Gastroesophageal sphincter (tissue), 4 donors: Measurements from ENCODE around the gene UNG. TPM values are rescaled to one million over a fixed set of nuclear protein-coding genes. Genes with fewer than 3 reads are reported as not detected.

Source experiments
- ATAC-seq: fragments of 150-250 bp; one replicate; pipeline ENCODE4 v1.9.1; 2016; ENCODE audit warnings: mild to moderate bottlenecking, moderate library complexity
- H3K27ac ChIP-seq, 4 donors: fragments of 200-600 bp; sonication (generic) in 3 of 4; 1 replicate in 3 of 4; 2 replicates in 1 of 4; pipeline ENCODE4 v1.5.1; 2016 to 2019
- H3K27me3 ChIP-seq: fragments of 200-600 bp; sonication (generic); one replicate; pipeline ENCODE4 v1.5.1; 2019
- H3K36me3 ChIP-seq, 2 donors: fragments of 200-600 bp; sonication (generic); one replicate each; pipeline ENCODE4 v1.5.1; 2019; ENCODE audit warnings: control low read depth in 1 of 2
- H3K4me1 ChIP-seq, 3 donors: fragments of 200-600 bp; sonication (generic); 1 replicate in 2 of 3; 2 replicates in 1 of 3; pipeline ENCODE4 v1.5.1; 2016 to 2019; ENCODE audit warnings: control low read depth in 2 of 3
- H3K4me3 ChIP-seq, 2 donors: fragments of 200-600 bp; sonication (generic); one replicate each; pipeline ENCODE4 v1.5.1; 2019; ENCODE audit warnings: mild to moderate bottlenecking in 1 of 2, moderate library complexity in 1 of 2
- H3K9me3 ChIP-seq, 3 donors: fragments of 200-600 bp; sonication (generic); one replicate each; pipeline ENCODE4 v1.5.1; 2017 to 2019; ENCODE audit warnings: control low read depth in 2 of 3
- CTCF ChIP-seq, 4 experiments: fragments of 200-600 bp in 2 of 4; fragments of 450-650 bp in 2 of 4; sonication (generic) in 1 of 4; IDR thresholded peaks; one replicate each; pipeline ENCODE4 v1.5.1; 2017 to 2019; ENCODE audit warnings: antibody characterized with exemption in 4 of 4, mild to moderate bottlenecking in 2 of 4, moderate library complexity in 2 of 4
- EP300 ChIP-seq: sonication (generic); formaldehyde crosslinking; IDR thresholded peaks from one replicate; pipeline ENCODE4 v1.6.1; 2017; ENCODE audit warnings: antibody characterized with exemption, mild to moderate bottlenecking
- POLR2A ChIP-seq, 2 donors: fragments of 450-650 bp; IDR thresholded peaks; one replicate each; pipeline ENCODE4 v1.6.1; 2017; ENCODE audit warnings: antibody characterized with exemption in 2 of 2, mild to moderate bottlenecking in 2 of 2, moderate library complexity in 1 of 2
- POLR2AphosphoS5 ChIP-seq: sonication (generic); formaldehyde crosslinking; IDR thresholded peaks from one replicate; pipeline ENCODE4 v1.6.1; 2017; ENCODE audit warnings: antibody characterized with exemption
- WGBS, 2 donors: methylation state at CpG; one replicate each; pipeline ENCODE4 v1.1.5; 2018; ENCODE audit warnings: low coverage in 1 of 2; 5-methylcytosine and 5-hydroxymethylcytosine counted together
- total RNA-seq, 4 donors: library from RNA; depleted of rRNA; stranded (reverse); fragments of >200 nt; gene quantifications; one replicate each; pipeline ENCODE4 v1.1.0, GENCODE V29; 2016

UNG gene
- total RNA-seq, 4 donors from 2014 or later = 12.1 to 18.2 (median 17.3) TPM

GRCh38 chr12:109065154-109065852, 32.1 kb upstream of the UNG start:
- ATAC-seq = no peak
- Histone ChIP-seq H3K27me3 (no peaks in the 10 kb centered on the region), H3K4me1 (no peaks in the 10 kb centered on the region), H3K4me3 (no peak overlapping the region), H3K36me3 (peaks cover 0 to 87% of the 10 kb centered on the region in 2 donors), H3K27ac (no peak overlapping the region), H3K9me3 (no peaks in the 10 kb centered on the region)
- WGBS, 2 donors = 73 to 76% methylated on average over 5 of the region's 5 CpGs
- TF ChIP-seq POLR2AphosphoS5 (no peak), POLR2A (IDR thresholded peaks at IDR 0.05) (no peak), CTCF (IDR thresholded peaks at IDR 0.05) (no peak), EP300 (no peak)

DNA sequence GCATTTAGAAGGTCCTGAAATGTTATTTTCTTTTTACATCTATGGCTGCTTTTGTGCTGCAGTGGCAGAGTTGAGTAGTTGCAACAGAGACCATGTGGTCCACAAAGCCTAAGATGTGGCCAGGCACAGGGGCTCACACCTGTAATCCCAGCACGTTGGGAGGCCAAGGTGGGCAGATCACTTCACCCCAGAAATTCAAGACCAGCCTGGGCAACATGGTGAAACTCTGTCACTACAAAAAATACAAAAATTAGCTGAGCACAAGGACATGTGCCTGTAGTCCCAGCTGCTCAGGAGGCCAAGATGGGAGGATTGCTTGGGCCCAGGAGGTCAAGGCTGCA, 31.6 kb upstream of the UNG start:
- no peak for TF ChIP-seq POLR2A (IDR thresholded peaks at IDR 0.05)
- TF ChIP-seq EP300 = no peak
- no peak for TF ChIP-seq CTCF (IDR thresholded peaks at IDR 0.05)
- no peak for TF ChIP-seq POLR2AphosphoS5
- WGBS, 2 donors = 64 to 100% methylated on average over 1 of the region's 1 CpG
- Histone ChIP-seq H3K27ac (no peak overlapping the region), H3K9me3 (no peaks in the 10 kb centered on the region), H3K36me3 (peaks cover 0 to 87% of the 10 kb centered on the region in 2 donors), H3K27me3 (no peaks in the 10 kb centered on the region), H3K4me1 (no peaks in the 10 kb centered on the region), H3K4me3 (no peak overlapping the region)
- no peak for ATAC-seq

GRCh38 chr12:109069307-109070271, 27.8 kb upstream of the UNG start:
- 72 to 82% methylated on average over 10 to 17 of the region's 17 CpGs for WGBS, 2 donors
- TF ChIP-seq POLR2A (IDR thresholded peaks at IDR 0.05) (no peak), CTCF (IDR thresholded peaks at IDR 0.05) (no peak), EP300 (no peak), POLR2AphosphoS5 (no peak)
- no peaks in the 10 kb centered on the region for H3K4me1 ChIP-seq
- H3K27ac ChIP-seq = no peak overlapping the region
- H3K4me3 ChIP-seq = no peak overlapping the region
- no peaks in the 10 kb centered on the region for H3K27me3 ChIP-seq
- H3K9me3 ChIP-seq = no peaks in the 10 kb centered on the region
- peaks cover 0 to 88% of the 10 kb centered on the region in 2 donors for H3K36me3 ChIP-seq
- ATAC-seq = no peak

GRCh38 chr12:109074866-109075265, 22.5 kb upstream of the UNG start:
- H3K4me3 ChIP-seq = no peak overlapping the region
- peaks cover 0 to 78% of the 10 kb centered on the region in 2 donors for H3K36me3 ChIP-seq
- H3K9me3 ChIP-seq = peaks cover 0 to 11% (median 0%) of the 10 kb centered on the region in 3 donors
- no peak overlapping the region for H3K27ac ChIP-seq
- TF ChIP-seq POLR2AphosphoS5 (no peak), CTCF (IDR thresholded peaks at IDR 0.05) (no peak), EP300 (no peak), POLR2A (IDR thresholded peaks at IDR 0.05) (no peak)
- H3K4me1 ChIP-seq = no peaks in the 10 kb centered on the region
- ATAC-seq = no peak
- H3K27me3 ChIP-seq = no peaks in the 10 kb centered on the region
